Measurements from ENCODE around the gene OTOGL. TPM values are rescaled to one million over a fixed set of nuclear protein-coding genes. Genes with fewer than 3 reads are reported as not detected.

OTOGL gene
- polyA plus RNA-seq, 3 donors, result not detected

- H3K9me3 Mint-ChIP-seq, result peaks cover 0 to 2% (median 0%) of the 10 kb centered on the region in 7 donors
- no peak for TF ChIP-seq CTCF (IDR thresholded peaks at IDR 0.05)
- no CpG with 5 or more reads among the region's 2 CpGs for WGBS (ENCODE audit: insufficient coverage)
- DNase-seq, result no peak
- no peaks in the 10 kb centered on the region for H4K20me1 ChIP-seq (ENCODE audit: insufficient read depth, low read length)
- no peaks in the 10 kb centered on the region for H3K36me3 Mint-ChIP-seq
- peaks cover 0 to 3% (median 0%) of the 10 kb centered on the region in 3 donors for H3K27me3 Mint-ChIP-seq (ENCODE audit: low read depth in 3 of 3)
- intact Hi-C loops (cut with micrococcal nuclease), result no loop called here
- H3K9me3 ChIP-seq (replicated peaks in 1 of 2; ENCODE audit: control insufficient read depth in 1 of 2, insufficient read depth in 1 of 2, low read length in 2 of 2), result no peaks in the 10 kb centered on the region
- H3K27ac Mint-ChIP-seq, result no peak overlapping the region
- no peaks in the 10 kb centered on the region for H3K4me1 ChIP-seq (ENCODE audit: control insufficient read depth in 1 of 2, insufficient read depth in 2 of 2, low read length in 2 of 2)
- H3K4me3 ChIP-seq (replicated peaks in 1 of 3; ENCODE audit: low read depth in 2 of 3, low read length in 3 of 3), result no peak overlapping the region
- H3K27ac ChIP-seq (ENCODE audit: low read depth in 1 of 2, low read length in 2 of 2), result no peak overlapping the region
- H3K4me1 Mint-ChIP-seq, result no peaks in the 10 kb centered on the region
- no peak overlapping the region for H3K4me3 Mint-ChIP-seq
- no peaks in the 10 kb centered on the region for H3K36me3 ChIP-seq (replicated peaks in 1 of 2; ENCODE audit: control insufficient read depth in 1 of 2, insufficient read depth in 2 of 2, low read length in 2 of 2)
- no peaks in the 10 kb centered on the region for H3K27me3 ChIP-seq (ENCODE audit: control insufficient read depth in 2 of 2, insufficient read depth in 2 of 2, low read length in 2 of 2)
- H2AFZ ChIP-seq (ENCODE audit: insufficient read depth, low read depth, low read length, poor library complexity, severe bottlenecking), result no peak overlapping the region
- no peak overlapping the region for H3K4me2 ChIP-seq (replicated peaks; ENCODE audit: extremely low read depth, low read length, poor library complexity, severe bottlenecking)
- H3K79me2 ChIP-seq (ENCODE audit: insufficient read depth, low read length), result no peaks in the 10 kb centered on the region
- H3K9ac ChIP-seq (ENCODE audit: insufficient read depth, low read length, poor library complexity, severe bottlenecking), result no peak overlapping the region
These were observed 222.3 kb downstream of the OTOGL start for GRCh38 chr12:80321653-80322052.

DNA sequence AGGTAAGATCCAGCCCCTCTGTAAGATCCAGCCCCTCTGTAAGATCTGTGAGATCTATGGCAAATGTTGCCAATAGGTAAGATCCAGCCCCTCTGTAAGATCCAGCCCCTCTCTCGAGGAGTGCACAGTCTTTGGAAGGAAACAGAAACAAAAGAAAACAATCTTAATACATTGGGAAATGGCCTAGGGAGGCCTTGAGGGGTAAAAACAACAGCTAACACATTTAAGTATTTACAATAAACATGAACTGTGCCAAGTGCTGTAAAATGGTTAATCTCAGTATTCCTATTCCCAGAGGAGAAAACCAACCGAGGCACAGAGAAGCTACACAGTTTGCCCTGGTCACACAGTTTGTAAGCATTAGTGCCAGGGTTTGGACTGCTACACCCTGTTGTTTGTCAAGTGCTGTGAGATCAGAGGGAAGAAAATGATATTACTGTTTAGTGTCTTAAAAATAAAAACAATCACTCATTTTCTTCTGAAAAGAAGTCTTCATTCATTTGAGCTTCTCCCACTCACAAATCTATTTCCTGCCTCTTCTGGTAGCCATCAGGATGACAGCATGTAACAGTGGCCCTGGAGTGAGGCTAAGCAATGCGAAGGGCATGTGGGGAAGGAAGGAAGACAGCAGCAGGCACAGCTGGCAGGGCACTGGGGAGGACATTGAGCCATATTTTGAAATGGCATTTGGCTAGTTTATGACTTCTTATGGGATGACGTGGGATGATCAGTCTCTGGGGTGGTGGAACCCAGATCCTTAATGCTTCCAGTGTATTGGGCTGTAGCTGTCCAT, 226.0 kb downstream of the OTOGL start:
- H3K9me3 ChIP-seq (replicated peaks in 1 of 2; ENCODE audit: control insufficient read depth in 1 of 2, insufficient read depth in 1 of 2, low read length in 2 of 2), result no peaks in the 10 kb centered on the region
- Mint-ChIP-seq H3K4me3 (no peak overlapping the region), H3K9me3 (peaks cover 0 to 4% (median 1%) of the 10 kb centered on the region in 7 donors), H3K27me3 (ENCODE audit: low read depth in 3 of 3) (peaks cover 0 to 3% (median 0%) of the 10 kb centered on the region in 3 donors), H3K27ac (no peak overlapping the region), H3K4me1 (no peaks in the 10 kb centered on the region), H3K36me3 (no peaks in the 10 kb centered on the region)
- intact Hi-C loops (cut with micrococcal nuclease), result no loop called here
- H2AFZ ChIP-seq (ENCODE audit: insufficient read depth, low read depth, low read length, poor library complexity, severe bottlenecking), result no peak overlapping the region
- H3K27me3 ChIP-seq (ENCODE audit: control insufficient read depth in 2 of 2, insufficient read depth in 2 of 2, low read length in 2 of 2), result no peaks in the 10 kb centered on the region
- no peaks in the 10 kb centered on the region for H3K79me2 ChIP-seq (ENCODE audit: insufficient read depth, low read length)
- H3K36me3 ChIP-seq (replicated peaks in 1 of 2; ENCODE audit: control insufficient read depth in 1 of 2, insufficient read depth in 2 of 2, low read length in 2 of 2), result no peaks in the 10 kb centered on the region
- H4K20me1 ChIP-seq (ENCODE audit: insufficient read depth, low read length), result no peaks in the 10 kb centered on the region
- H3K4me1 ChIP-seq (ENCODE audit: control insufficient read depth in 1 of 2, insufficient read depth in 2 of 2, low read length in 2 of 2), result no peaks in the 10 kb centered on the region
- no peak for DNase-seq
- no peak overlapping the region for H3K4me3 ChIP-seq (replicated peaks in 1 of 3; ENCODE audit: low read depth in 2 of 3, low read length in 3 of 3)
- no peak overlapping the region for H3K4me2 ChIP-seq (replicated peaks; ENCODE audit: extremely low read depth, low read length, poor library complexity, severe bottlenecking)
- TF ChIP-seq CTCF (IDR thresholded peaks at IDR 0.05), result no peak
- no peak overlapping the region for H3K9ac ChIP-seq (ENCODE audit: insufficient read depth, low read length, poor library complexity, severe bottlenecking)
- no peak overlapping the region for H3K27ac ChIP-seq (ENCODE audit: low read depth in 1 of 2, low read length in 2 of 2)
- WGBS (ENCODE audit: insufficient coverage), result 69% methylated on average over 2 of the region's 4 CpGs
